Measurements from ENCODE around the gene CLDN20. TPM values are rescaled to one million over a fixed set of nuclear protein-coding genes. Genes with fewer than 3 reads are reported as not detected.
"Not testable (repeated sequence)": the region's sequence is repeated elsewhere in the genome, so short reads cannot be mapped to it uniquely, and the experiment has no call there.

The CLDN20 gene
- total and polyA plus RNA-seq, 2 experiments from 2014 or later: 0.56 TPM; not detected in 1

DNA sequence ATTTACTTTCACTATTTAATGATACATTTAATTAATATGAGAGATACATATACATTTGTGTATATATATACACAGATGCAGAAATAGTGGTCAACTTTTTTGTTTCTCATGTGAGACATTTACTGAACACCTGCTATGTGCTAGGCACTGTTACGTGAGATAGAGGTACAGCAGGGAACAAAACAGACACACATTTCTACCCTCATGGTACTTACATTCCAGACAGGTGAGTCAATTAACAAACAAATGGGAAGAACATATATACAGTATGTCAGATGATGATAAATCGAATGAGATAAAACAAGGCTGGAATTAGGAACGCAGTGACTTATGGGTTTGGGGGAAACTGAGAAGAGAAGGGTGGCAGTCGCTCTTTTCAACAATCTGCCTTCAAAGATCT is 45.3 kb downstream of the CLDN20 start:
- Histone ChIP-seq H3K9me2 (replicated peaks; ENCODE audit: insufficient read depth) (no peaks in the 10 kb centered on the region), H3K4me3 (no peak overlapping the region), H4K20me1 (ENCODE audit: insufficient read depth, poor library complexity, severe bottlenecking) (no peaks in the 10 kb centered on the region), H3K79me2 (peaks cover 24% of the 10 kb centered on the region), H3K9me3 (ENCODE audit: low read depth) (no peaks in the 10 kb centered on the region), H3K4me2 (no peak overlapping the region), H3K4me1 (ENCODE audit: insufficient read depth) (peaks cover 4% of the 10 kb centered on the region), H3K27ac (no peak overlapping the region), H2AFZ (no peak overlapping the region), H3K36me3 (replicated peaks; ENCODE audit: insufficient read depth, low read depth) (no peaks in the 10 kb centered on the region), H3K27me3 (no peaks in the 10 kb centered on the region)
- TF ChIP-seq EZH2phosphoT487 (IDR thresholded peaks at IDR 0.05; ENCODE audit: low read depth, severe bottlenecking, unreplicated experiment): no peak
- no peak for TF ChIP-seq EZH2 (IDR thresholded peaks at IDR 0.05; ENCODE audit: borderline replicate concordance)
- TF ChIP-seq, protein P1, sequence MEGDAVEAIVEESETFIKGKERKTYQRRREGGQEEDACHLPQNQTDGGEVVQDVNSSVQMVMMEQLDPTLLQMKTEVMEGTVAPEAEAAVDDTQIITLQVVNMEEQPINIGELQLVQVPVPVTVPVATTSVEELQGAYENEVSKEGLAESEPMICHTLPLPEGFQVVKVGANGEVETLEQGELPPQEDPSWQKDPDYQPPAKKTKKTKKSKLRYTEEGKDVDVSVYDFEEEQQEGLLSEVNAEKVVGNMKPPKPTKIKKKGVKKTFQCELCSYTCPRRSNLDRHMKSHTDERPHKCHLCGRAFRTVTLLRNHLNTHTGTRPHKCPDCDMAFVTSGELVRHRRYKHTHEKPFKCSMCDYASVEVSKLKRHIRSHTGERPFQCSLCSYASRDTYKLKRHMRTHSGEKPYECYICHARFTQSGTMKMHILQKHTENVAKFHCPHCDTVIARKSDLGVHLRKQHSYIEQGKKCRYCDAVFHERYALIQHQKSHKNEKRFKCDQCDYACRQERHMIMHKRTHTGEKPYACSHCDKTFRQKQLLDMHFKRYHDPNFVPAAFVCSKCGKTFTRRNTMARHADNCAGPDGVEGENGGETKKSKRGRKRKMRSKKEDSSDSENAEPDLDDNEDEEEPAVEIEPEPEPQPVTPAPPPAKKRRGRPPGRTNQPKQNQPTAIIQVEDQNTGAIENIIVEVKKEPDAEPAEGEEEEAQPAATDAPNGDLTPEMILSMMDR (IDR thresholded peaks at IDR 0.05; ENCODE audit: poor library complexity): no peak
- no peak for DNase-seq (ENCODE audit: low spot score)
- WGBS (ENCODE audit: low lambda C conversion rate, missing lambda C conversion rate): 93% methylated on average over 4 of the region's 4 CpGs

DNA sequence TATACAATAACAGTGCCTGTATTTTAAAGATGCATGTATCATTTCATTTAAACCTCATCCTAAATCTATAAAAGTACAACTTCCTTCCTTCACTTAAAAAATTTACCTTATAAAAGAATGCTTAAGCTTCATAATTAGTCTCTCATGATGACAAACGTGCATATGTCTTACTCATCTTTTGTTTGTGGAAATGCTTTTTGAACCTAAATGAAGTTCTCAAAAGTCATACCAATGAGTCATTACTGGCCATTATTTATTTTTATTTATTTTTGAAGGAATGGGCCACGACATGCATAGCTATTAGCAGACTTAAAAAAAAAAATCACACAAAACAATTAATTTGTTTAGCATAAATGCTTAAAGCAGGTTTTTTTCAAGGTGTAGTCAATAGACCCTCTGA is 46.8 kb downstream of the CLDN20 start:
- Histone ChIP-seq H3K9me3 (ENCODE audit: low read depth) (no peaks in the 10 kb centered on the region), H3K4me3 (no peak overlapping the region), H4K20me1 (ENCODE audit: insufficient read depth, poor library complexity, severe bottlenecking) (no peaks in the 10 kb centered on the region), H3K4me1 (ENCODE audit: insufficient read depth) (peaks cover 4% of the 10 kb centered on the region), H3K27me3 (no peaks in the 10 kb centered on the region), H3K4me2 (no peak overlapping the region), H3K36me3 (replicated peaks; ENCODE audit: insufficient read depth, low read depth) (no peaks in the 10 kb centered on the region), H3K79me2 (peaks cover 21% of the 10 kb centered on the region), H3K9me2 (replicated peaks; ENCODE audit: insufficient read depth) (no peaks in the 10 kb centered on the region), H3K27ac (no peak overlapping the region), H2AFZ (no peak overlapping the region)
- DNase-seq (ENCODE audit: low spot score): no peak
- WGBS (ENCODE audit: low lambda C conversion rate, missing lambda C conversion rate): 71% methylated on average over 2 of the region's 2 CpGs
- TF ChIP-seq EZH2phosphoT487 (IDR thresholded peaks at IDR 0.05; ENCODE audit: low read depth, severe bottlenecking, unreplicated experiment) (no peak), EZH2 (IDR thresholded peaks at IDR 0.05; ENCODE audit: borderline replicate concordance) (no peak)
- TF ChIP-seq, protein P1 (IDR thresholded peaks at IDR 0.05; ENCODE audit: poor library complexity): no peak

- Histone ChIP-seq H3K36me3 (replicated peaks; ENCODE audit: insufficient read depth, low read depth) (no peaks in the 10 kb centered on the region), H3K9me2 (replicated peaks; ENCODE audit: insufficient read depth) (no peaks in the 10 kb centered on the region), H4K20me1 (ENCODE audit: insufficient read depth, poor library complexity, severe bottlenecking) (no peaks in the 10 kb centered on the region), H2AFZ (no peak overlapping the region), H3K27me3 (no peaks in the 10 kb centered on the region), H3K27ac (no peak overlapping the region), H3K9me3 (ENCODE audit: low read depth) (no peaks in the 10 kb centered on the region), H3K4me1 (ENCODE audit: insufficient read depth) (peaks cover 4% of the 10 kb centered on the region), H3K4me2 (no peak overlapping the region), H3K79me2 (peaks cover 21% of the 10 kb centered on the region), H3K4me3 (no peak overlapping the region)
- DNase-seq (ENCODE audit: low spot score): no peak
- TF ChIP-seq EZH2phosphoT487 (IDR thresholded peaks at IDR 0.05; ENCODE audit: low read depth, severe bottlenecking, unreplicated experiment): no peak
- TF ChIP-seq EZH2 (IDR thresholded peaks at IDR 0.05; ENCODE audit: borderline replicate concordance): no peak
- 79% methylated on average over 6 of the region's 6 CpGs for WGBS (ENCODE audit: low lambda C conversion rate, missing lambda C conversion rate)
These were observed 47.3 kb downstream of the CLDN20 start for GRCh38 chr6:155311086-155311485.

- 99% methylated on average over 2 of the region's 2 CpGs for WGBS (ENCODE audit: low lambda C conversion rate, missing lambda C conversion rate)
- no peak overlapping the region for H3K4me2 ChIP-seq
- peaks cover 4% of the 10 kb centered on the region for H3K4me1 ChIP-seq (ENCODE audit: insufficient read depth)
- TF ChIP-seq EZH2 (IDR thresholded peaks at IDR 0.05; ENCODE audit: borderline replicate concordance): no peak
- TF ChIP-seq EZH2phosphoT487 (IDR thresholded peaks at IDR 0.05; ENCODE audit: low read depth, severe bottlenecking, unreplicated experiment): no peak
- TF ChIP-seq, protein P1 (IDR thresholded peaks at IDR 0.05; ENCODE audit: poor library complexity): no peak
- no peaks in the 10 kb centered on the region for H3K36me3 ChIP-seq (replicated peaks; ENCODE audit: insufficient read depth, low read depth)
- no peaks in the 10 kb centered on the region for H3K27me3 ChIP-seq
- H3K79me2 ChIP-seq: peaks cover 21% of the 10 kb centered on the region
- DNase-seq (ENCODE audit: low spot score): no peak
- no peak overlapping the region for H3K4me3 ChIP-seq
- H3K9me3 ChIP-seq (ENCODE audit: low read depth): no peaks in the 10 kb centered on the region
- H2AFZ ChIP-seq: no peak overlapping the region
- no peaks in the 10 kb centered on the region for H3K9me2 ChIP-seq (replicated peaks; ENCODE audit: insufficient read depth)
- H4K20me1 ChIP-seq (ENCODE audit: insufficient read depth, poor library complexity, severe bottlenecking): no peaks in the 10 kb centered on the region
- no peak overlapping the region for H3K27ac ChIP-seq
These were observed 47.8 kb downstream of the CLDN20 start for GRCh38 chr6:155311583-155311982.

- H4K20me1 ChIP-seq (ENCODE audit: insufficient read depth, poor library complexity, severe bottlenecking); H3K9me3 ChIP-seq (ENCODE audit: low read depth); H3K27ac ChIP-seq; H3K4me1 ChIP-seq (ENCODE audit: insufficient read depth); H3K36me3 ChIP-seq (replicated peaks; ENCODE audit: insufficient read depth, low read depth); H3K9me2 ChIP-seq (replicated peaks; ENCODE audit: insufficient read depth); H3K27me3 ChIP-seq; DNase-seq (ENCODE audit: low spot score): not testable (repeated sequence)
- H2AFZ ChIP-seq: peak overlapping the region; percentile 62
- peaks cover 21% of the 10 kb centered on the region for H3K79me2 ChIP-seq
- peak overlapping the region; percentile 81 for H3K4me2 ChIP-seq
- peak overlapping the region; percentile 59 for H3K4me3 ChIP-seq
- WGBS (ENCODE audit: low lambda C conversion rate, missing lambda C conversion rate): 94% methylated on average over 7 of the region's 7 CpGs
These were observed 49.1 kb downstream of the CLDN20 start for GRCh38 chr6:155312950-155313349.

All from hepatocyte (in vitro differentiated cells).